ENCODE measurements around the gene TM9SF2. TPM values are rescaled to one million over a fixed set of nuclear protein-coding genes. Genes with fewer than 3 reads are reported as not detected.

Gene TM9SF2
- total RNA-seq, 1 experiment from 2014 or later, result 84.0 TPM

DNA sequence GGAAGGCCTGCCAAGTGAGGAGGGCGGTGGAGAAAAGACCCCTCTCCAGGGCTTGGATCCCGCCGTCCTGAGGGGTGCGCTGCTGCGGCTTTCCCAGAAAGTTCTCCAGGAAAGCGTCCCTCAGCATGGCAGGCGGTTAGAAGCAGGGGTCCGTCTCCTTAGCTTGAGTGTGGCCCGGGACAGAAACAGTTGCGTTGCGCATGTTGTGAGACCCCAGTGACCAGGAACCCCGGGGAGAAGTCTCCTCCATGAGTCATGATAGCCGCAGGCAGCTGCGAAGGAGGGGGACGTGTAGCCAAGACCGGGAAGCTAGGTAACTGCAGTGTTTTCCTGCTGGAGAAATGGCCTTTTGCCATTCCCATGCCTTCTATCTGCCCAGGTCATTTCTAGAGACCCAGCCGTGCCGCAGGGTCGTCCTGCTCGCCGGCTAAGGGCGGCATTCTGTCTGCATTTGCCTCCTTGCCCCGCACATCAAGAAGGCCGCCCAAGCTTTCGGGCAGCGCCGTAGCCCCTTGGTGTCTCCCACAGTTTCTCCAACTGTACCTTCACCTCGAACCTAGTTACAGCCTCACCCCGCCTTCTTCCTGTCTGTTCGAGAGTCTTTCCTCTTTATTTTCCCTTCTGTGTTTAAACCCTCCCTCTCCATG is 64.3 kb downstream of the TM9SF2 start:
- peaks cover 16% of the 10 kb centered on the region for H3K9me3 Mint-ChIP-seq
- peak overlapping the region; percentile 86 for H3K27ac Mint-ChIP-seq
- H3K4me1 Mint-ChIP-seq, result peaks cover 9% of the 10 kb centered on the region
- POLR2A ChIA-PET, result interaction anchor here (0.7 kb wide), 1 partner anchor 62 kb away, joined by 14 read pairs; no protein-coding TSS in a partner anchor
- TF ChIP-seq ATF6 (CRISPR knock-in tag; IDR thresholded peaks at IDR 0.05), result no peak
- TF ChIP-seq NFYB (CRISPR knock-in tag; conservative IDR thresholded peaks at IDR 0.05; ENCODE audit: low read depth), result no peak
- TF ChIP-seq, protein P1, sequence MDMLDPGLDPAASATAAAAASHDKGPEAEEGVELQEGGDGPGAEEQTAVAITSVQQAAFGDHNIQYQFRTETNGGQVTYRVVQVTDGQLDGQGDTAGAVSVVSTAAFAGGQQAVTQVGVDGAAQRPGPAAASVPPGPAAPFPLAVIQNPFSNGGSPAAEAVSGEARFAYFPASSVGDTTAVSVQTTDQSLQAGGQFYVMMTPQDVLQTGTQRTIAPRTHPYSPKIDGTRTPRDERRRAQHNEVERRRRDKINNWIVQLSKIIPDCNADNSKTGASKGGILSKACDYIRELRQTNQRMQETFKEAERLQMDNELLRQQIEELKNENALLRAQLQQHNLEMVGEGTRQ (CRISPR knock-in tag; IDR thresholded peaks at IDR 0.05), result no peak
- TF ChIP-seq, protein P2, sequence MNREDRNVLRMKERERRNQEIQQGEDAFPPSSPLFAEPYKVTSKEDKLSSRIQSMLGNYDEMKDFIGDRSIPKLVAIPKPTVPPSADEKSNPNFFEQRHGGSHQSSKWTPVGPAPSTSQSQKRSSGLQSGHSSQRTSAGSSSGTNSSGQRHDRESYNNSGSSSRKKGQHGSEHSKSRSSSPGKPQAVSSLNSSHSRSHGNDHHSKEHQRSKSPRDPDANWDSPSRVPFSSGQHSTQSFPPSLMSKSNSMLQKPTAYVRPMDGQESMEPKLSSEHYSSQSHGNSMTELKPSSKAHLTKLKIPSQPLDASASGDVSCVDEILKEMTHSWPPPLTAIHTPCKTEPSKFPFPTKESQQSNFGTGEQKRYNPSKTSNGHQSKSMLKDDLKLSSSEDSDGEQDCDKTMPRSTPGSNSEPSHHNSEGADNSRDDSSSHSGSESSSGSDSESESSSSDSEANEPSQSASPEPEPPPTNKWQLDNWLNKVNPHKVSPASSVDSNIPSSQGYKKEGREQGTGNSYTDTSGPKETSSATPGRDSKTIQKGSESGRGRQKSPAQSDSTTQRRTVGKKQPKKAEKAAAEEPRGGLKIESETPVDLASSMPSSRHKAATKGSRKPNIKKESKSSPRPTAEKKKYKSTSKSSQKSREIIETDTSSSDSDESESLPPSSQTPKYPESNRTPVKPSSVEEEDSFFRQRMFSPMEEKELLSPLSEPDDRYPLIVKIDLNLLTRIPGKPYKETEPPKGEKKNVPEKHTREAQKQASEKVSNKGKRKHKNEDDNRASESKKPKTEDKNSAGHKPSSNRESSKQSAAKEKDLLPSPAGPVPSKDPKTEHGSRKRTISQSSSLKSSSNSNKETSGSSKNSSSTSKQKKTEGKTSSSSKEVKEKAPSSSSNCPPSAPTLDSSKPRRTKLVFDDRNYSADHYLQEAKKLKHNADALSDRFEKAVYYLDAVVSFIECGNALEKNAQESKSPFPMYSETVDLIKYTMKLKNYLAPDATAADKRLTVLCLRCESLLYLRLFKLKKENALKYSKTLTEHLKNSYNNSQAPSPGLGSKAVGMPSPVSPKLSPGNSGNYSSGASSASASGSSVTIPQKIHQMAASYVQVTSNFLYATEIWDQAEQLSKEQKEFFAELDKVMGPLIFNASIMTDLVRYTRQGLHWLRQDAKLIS (CRISPR knock-in tag; IDR thresholded peaks at IDR 0.05; ENCODE audit: borderline replicate concordance), result no peak
- no peak for TF ChIP-seq FOXJ3 (CRISPR knock-in tag; IDR thresholded peaks at IDR 0.05; ENCODE audit: borderline replicate concordance)
- no peak for TF ChIP-seq FOXK1 (CRISPR knock-in tag; IDR thresholded peaks at IDR 0.05)
- TF ChIP-seq KAT7 (CRISPR knock-in tag; IDR thresholded peaks at IDR 0.05; ENCODE audit: borderline replicate concordance), result no peak
- no peak for TF ChIP-seq ZNF425 (CRISPR knock-in tag; conservative IDR thresholded peaks at IDR 0.05)
- no peak for TF ChIP-seq JUN (CRISPR knock-in tag; IDR thresholded peaks at IDR 0.05)
- TF ChIP-seq HMGA2 (CRISPR knock-in tag; IDR thresholded peaks at IDR 0.05), result no peak
- no peak for TF ChIP-seq ZNF317 (CRISPR knock-in tag; IDR thresholded peaks at IDR 0.05; ENCODE audit: borderline replicate concordance, low read depth)
- TF ChIP-seq, protein P3, sequence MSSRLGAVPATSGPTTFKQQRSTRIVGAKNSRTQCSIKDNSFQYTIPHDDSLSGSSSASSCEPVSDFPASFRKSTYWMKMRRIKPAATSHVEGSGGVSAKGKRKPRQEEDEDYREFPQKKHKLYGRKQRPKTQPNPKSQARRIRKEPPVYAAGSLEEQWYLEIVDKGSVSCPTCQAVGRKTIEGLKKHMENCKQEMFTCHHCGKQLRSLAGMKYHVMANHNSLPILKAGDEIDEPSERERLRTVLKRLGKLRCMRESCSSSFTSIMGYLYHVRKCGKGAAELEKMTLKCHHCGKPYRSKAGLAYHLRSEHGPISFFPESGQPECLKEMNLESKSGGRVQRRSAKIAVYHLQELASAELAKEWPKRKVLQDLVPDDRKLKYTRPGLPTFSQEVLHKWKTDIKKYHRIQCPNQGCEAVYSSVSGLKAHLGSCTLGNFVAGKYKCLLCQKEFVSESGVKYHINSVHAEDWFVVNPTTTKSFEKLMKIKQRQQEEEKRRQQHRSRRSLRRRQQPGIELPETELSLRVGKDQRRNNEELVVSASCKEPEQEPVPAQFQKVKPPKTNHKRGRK (CRISPR knock-in tag; IDR thresholded peaks at IDR 0.05; ENCODE audit: borderline replicate concordance), result no peak
- peaks cover 23% of the 10 kb centered on the region for H3K36me3 Mint-ChIP-seq
- H3K4me3 Mint-ChIP-seq, result no peak overlapping the region
- ATAC-seq (peak; percentile 72), DNase-seq (ENCODE audit: low spot score) (peak; percentile 40)
- CTCF ChIA-PET, result interaction anchor here (0.7 to 2.2 kb wide), 6 partner anchors 13 to 821 kb away, joined by 3 to 8 read pairs (median 4); partner anchors contain the start of gene CLYBL
- peaks cover 2% of the 10 kb centered on the region; the same call in 1 of the 2 replicates for H3K27me3 Mint-ChIP-seq (ENCODE audit: low read depth)

All from WTC11 (cell line).